ENCODE measurements around the gene PES1.

DNA sequence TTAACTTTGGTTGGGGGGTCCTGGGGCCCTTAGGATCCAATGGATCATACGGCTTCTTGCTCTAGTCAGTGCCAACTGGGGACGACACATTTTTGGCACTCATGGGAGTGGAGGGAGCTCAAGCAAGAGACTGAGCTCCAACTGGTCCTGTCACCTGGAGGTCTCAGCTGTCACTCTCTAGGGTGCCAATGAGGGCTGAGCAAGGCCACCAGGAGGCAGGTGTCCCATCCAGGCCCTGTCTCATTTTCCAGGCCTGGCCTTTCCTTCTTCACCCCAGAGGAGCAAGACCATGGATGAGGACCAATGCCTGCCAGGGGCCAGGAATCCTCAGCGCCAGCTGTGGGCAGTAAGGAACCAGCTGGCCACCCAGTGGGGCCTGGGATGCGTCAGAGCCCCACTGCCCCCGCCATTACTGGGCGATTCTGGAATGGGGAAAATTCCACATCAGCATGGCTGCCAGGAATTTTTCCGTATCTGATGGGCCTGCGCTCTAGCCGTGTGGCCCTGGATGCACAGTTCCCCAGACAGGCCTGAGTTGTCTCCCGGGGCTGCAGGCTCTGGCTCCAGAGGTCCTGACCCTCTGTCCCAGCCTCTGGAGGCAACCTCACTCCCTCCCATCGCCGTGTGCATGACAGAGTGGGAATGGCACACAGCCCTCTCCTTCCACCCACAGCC lies 16.6 kb downstream of the PES1 start:
- TF ChIP-seq, protein P1, sequence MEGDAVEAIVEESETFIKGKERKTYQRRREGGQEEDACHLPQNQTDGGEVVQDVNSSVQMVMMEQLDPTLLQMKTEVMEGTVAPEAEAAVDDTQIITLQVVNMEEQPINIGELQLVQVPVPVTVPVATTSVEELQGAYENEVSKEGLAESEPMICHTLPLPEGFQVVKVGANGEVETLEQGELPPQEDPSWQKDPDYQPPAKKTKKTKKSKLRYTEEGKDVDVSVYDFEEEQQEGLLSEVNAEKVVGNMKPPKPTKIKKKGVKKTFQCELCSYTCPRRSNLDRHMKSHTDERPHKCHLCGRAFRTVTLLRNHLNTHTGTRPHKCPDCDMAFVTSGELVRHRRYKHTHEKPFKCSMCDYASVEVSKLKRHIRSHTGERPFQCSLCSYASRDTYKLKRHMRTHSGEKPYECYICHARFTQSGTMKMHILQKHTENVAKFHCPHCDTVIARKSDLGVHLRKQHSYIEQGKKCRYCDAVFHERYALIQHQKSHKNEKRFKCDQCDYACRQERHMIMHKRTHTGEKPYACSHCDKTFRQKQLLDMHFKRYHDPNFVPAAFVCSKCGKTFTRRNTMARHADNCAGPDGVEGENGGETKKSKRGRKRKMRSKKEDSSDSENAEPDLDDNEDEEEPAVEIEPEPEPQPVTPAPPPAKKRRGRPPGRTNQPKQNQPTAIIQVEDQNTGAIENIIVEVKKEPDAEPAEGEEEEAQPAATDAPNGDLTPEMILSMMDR (IDR thresholded peaks at IDR 0.05), result no peak
- TF ChIP-seq POLR2A (IDR thresholded peaks at IDR 0.05) (no peak), POLR2AphosphoS5 (IDR thresholded peaks at IDR 0.05) (no peak), EP300 (IDR thresholded peaks at IDR 0.05) (no peak)
